Thymus (tissue), 14 donors: Measurements from ENCODE around the gene ANKRD28. TPM values are rescaled to one million over a fixed set of nuclear protein-coding genes. Genes with fewer than 3 reads are reported as not detected.
"Not testable (repeated sequence)": the region's sequence is repeated elsewhere in the genome, so short reads cannot be mapped to it uniquely, and the experiment has no call there.

ENCODE experiments used
- DNase-seq, 9 donors: peaks; one replicate each; pipeline ENCODE4 v3.0.0-alpha.2; 2013; ENCODE audit warnings: low spot score in 9 of 9, low read depth in 6 of 9, missing footprints in 1 of 9
- H3K27ac ChIP-seq, 2 donors: one replicate each; pipeline ENCODE4 v1.5.1; 2013; ENCODE audit warnings: control low read depth in 1 of 2, low read depth in 1 of 2, low read length in 1 of 2, mild to moderate bottlenecking in 1 of 2, moderate library complexity in 1 of 2
- H3K27me3 ChIP-seq, 2 donors: one replicate each; pipeline ENCODE4 v1.5.1; 2013; ENCODE audit warnings: low read length in 1 of 2; ENCODE audit not compliant: control insufficient read depth in 2 of 2, insufficient read depth in 1 of 2
- H3K36me3 ChIP-seq, 2 donors: one replicate each; pipeline ENCODE4 v1.5.1; 2013; ENCODE audit warnings: low read length in 1 of 2, mild to moderate bottlenecking in 1 of 2, moderate library complexity in 1 of 2; ENCODE audit not compliant: control insufficient read depth in 2 of 2, insufficient read depth in 2 of 2
- H3K4me1 ChIP-seq, 2 donors: one replicate each; pipeline ENCODE4 v1.5.1; 2013; ENCODE audit warnings: low read length in 2 of 2; ENCODE audit not compliant: control insufficient read depth in 2 of 2, insufficient read depth in 2 of 2
- H3K4me3 ChIP-seq, 2 donors: one replicate each; pipeline ENCODE4 v1.5.1; 2013; ENCODE audit warnings: low read length in 2 of 2, control low read depth in 1 of 2, mild to moderate bottlenecking in 1 of 2
- H3K9me3 ChIP-seq, 2 donors: one replicate each; pipeline ENCODE4 v1.5.1; 2013; ENCODE audit warnings: low read length in 1 of 2, mild to moderate bottlenecking in 1 of 2; ENCODE audit not compliant: control insufficient read depth in 2 of 2, insufficient read depth in 1 of 2
- WGBS: extraction: QIAGEN DNeasy Blood & Tissue Kit; methylation state at CpG from one replicate; pipeline ENCODE4 v1.1.7; 2013; 5-methylcytosine and 5-hydroxymethylcytosine counted together
- long read RNA-seq, 10 donors: transcript quantifications; one replicate each; lab custom pipeline, GENCODE V29; 2026
- polyA plus RNA-seq: library from polyadenylated mRNA; stranded (reverse); fragments of 200-250 nt; gene quantifications from one replicate; pipeline ENCODE4 v1.2.3, GENCODE V29; 2013
- total RNA-seq: library from RNA; stranded (reverse); fragments of 120-200 nt; gene quantifications from one replicate; pipeline ENCODE4 v1.2.4, GENCODE V29; 2013
- donor health status: healthy.

Gene ANKRD28
- total RNA-seq (27.1 TPM), polyA plus RNA-seq (26.5 TPM)
- long read RNA-seq, donor 1: 0 reads
- long read RNA-seq, donor 2, full-length matches to known transcripts: 3 of 8 reads
- long read RNA-seq, donor 2, partial matches to known transcripts: 5 of 8 reads
- long read RNA-seq, donor 2, other reads (novel, unspliced or antisense): 0 of 8 reads
- long read RNA-seq, donor 3: 0 reads
- long read RNA-seq, donor 4, partial matches to known transcripts: 0 of 1 reads
- long read RNA-seq, donor 4, other reads (novel, unspliced or antisense): 0 of 1 reads
- long read RNA-seq, donor 5, full-length matches to known transcripts: 2 of 2 reads
- long read RNA-seq, donor 5, partial matches to known transcripts: 0 of 2 reads
- long read RNA-seq, donor 5, other reads (novel, unspliced or antisense): 0 of 2 reads
- long read RNA-seq, donor 6, partial matches to known transcripts: 6 of 6 reads
- long read RNA-seq, donor 6, other reads (novel, unspliced or antisense): 0 of 6 reads
- long read RNA-seq, donor 7, full-length matches to known transcripts: 5 of 5 reads
- long read RNA-seq, donor 7, partial matches to known transcripts: 0 of 5 reads
- long read RNA-seq, donor 7, other reads (novel, unspliced or antisense): 0 of 5 reads
- long read RNA-seq, donor 8: 0 reads
- long read RNA-seq, donor 9: 0 reads
- long read RNA-seq, donor 10: 0 reads

- H3K36me3 ChIP-seq: no peaks in the 10 kb centered on the region
- WGBS: 1% methylated on average over 6 of the region's 6 CpGs
- peak in 8 of 9 donors; percentile 25 to 71 (median 41) for DNase-seq
- H3K4me3 ChIP-seq: peak within 1 kb of the TSS; percentile 35 to 36
- H3K27ac ChIP-seq: peak within 1 kb of the TSS; percentile 79 to 87
- no peaks in the 10 kb centered on the region for H3K27me3 ChIP-seq
- H3K4me1 ChIP-seq: peaks cover 7% of the 10 kb centered on the region in 2 donors
- no peaks in the 10 kb centered on the region for H3K9me3 ChIP-seq
Observed at GRCh38 chr3:15797642-15798303, at the start of gene ANKRD28. Gene ANKRD28, minus strand, starts transcription at chr3:15797979. Its CDS starts 1,458 bp downstream, at chr3:15796521.

- H3K36me3 ChIP-seq: peaks cover 0 to 3% of the 10 kb centered on the region in 2 donors
- H3K9me3 ChIP-seq: no peaks in the 10 kb centered on the region
- H3K27ac ChIP-seq: no peak overlapping the region
- H3K4me1 ChIP-seq: peaks cover 0 to 2% of the 10 kb centered on the region in 2 donors
- H3K4me3 ChIP-seq: no peak overlapping the region
- DNase-seq: no peak
- no peaks in the 10 kb centered on the region for H3K27me3 ChIP-seq
Observed at GRCh38 chr3:15847239-15847638, 49.5 kb upstream of the ANKRD28 start.

- Histone ChIP-seq H3K4me1 (peaks cover 0 to 2% of the 10 kb centered on the region in 2 donors), H3K9me3 (no peaks in the 10 kb centered on the region), H3K27ac (peak overlapping the region in 1 of 2 donors; percentile 18), H3K36me3 (peaks cover 0 to 3% of the 10 kb centered on the region in 2 donors), H3K4me3 (no peak overlapping the region), H3K27me3 (no peaks in the 10 kb centered on the region)
- no peak for DNase-seq
Observed at GRCh38 chr3:15846606-15847005, 48.8 kb upstream of the ANKRD28 start.

GRCh38 chr3:15845475-15845874, 47.7 kb upstream of the ANKRD28 start:
- 96% methylated on average over 3 of the region's 3 CpGs for WGBS
- H3K9me3 ChIP-seq: peaks cover 0 to 5% of the 10 kb centered on the region in 2 donors

GRCh38 chr3:15844889-15845288, 47.1 kb upstream of the ANKRD28 start:
- DNase-seq: no peak
- no peak overlapping the region for H3K4me3 ChIP-seq
- peaks cover 0 to 5% of the 10 kb centered on the region in 2 donors for H3K9me3 ChIP-seq
- no peak overlapping the region for H3K27ac ChIP-seq
- WGBS: 96% methylated on average over 3 of the region's 3 CpGs
- no peaks in the 10 kb centered on the region for H3K36me3 ChIP-seq
- peaks cover 0 to 2% of the 10 kb centered on the region in 2 donors for H3K4me1 ChIP-seq
- H3K27me3 ChIP-seq: no peaks in the 10 kb centered on the region

More at GRCh38 chr3:15845475-15845874, 47.7 kb upstream of the ANKRD28 start:
- Histone ChIP-seq H3K4me3 (no peak overlapping the region), H3K36me3 (peaks cover 0 to 3% of the 10 kb centered on the region in 2 donors), H3K4me1 (peaks cover 0 to 2% of the 10 kb centered on the region in 2 donors), H3K27ac (no peak overlapping the region), H3K27me3 (no peaks in the 10 kb centered on the region)
- no peak for DNase-seq

- not testable (repeated sequence) for H3K27ac ChIP-seq, DNase-seq
- WGBS: 98% methylated on average over 4 of the region's 4 CpGs
Observed at GRCh38 chr3:15841091-15841973, 43.6 kb upstream of the ANKRD28 start.

GRCh38 chr3:15839568-15839967, 41.8 kb upstream of the ANKRD28 start:
- WGBS: over 99% methylated on average over 2 of the region's 2 CpGs
- no peaks in the 10 kb centered on the region for H3K36me3 ChIP-seq
- no peaks in the 10 kb centered on the region for H3K4me1 ChIP-seq
- peaks cover 0 to 5% of the 10 kb centered on the region in 2 donors for H3K9me3 ChIP-seq
- no peak overlapping the region for H3K27ac ChIP-seq
- H3K27me3 ChIP-seq: no peaks in the 10 kb centered on the region
- no peak overlapping the region for H3K4me3 ChIP-seq
- DNase-seq: no peak

More at GRCh38 chr3:15841091-15841973, 43.6 kb upstream of the ANKRD28 start:
- not testable (repeated sequence) for H3K27me3 ChIP-seq, H3K4me1 ChIP-seq, H3K4me3 ChIP-seq, H3K9me3 ChIP-seq, H3K36me3 ChIP-seq

- no peaks in the 10 kb centered on the region for H3K27me3 ChIP-seq
- no peak overlapping the region for H3K27ac ChIP-seq
- DNase-seq: no peak
- WGBS: 92% methylated on average over 1 of the region's 1 CpG
- H3K36me3 ChIP-seq: no peaks in the 10 kb centered on the region
- no peak overlapping the region for H3K4me3 ChIP-seq
- H3K4me1 ChIP-seq: no peaks in the 10 kb centered on the region
- no peaks in the 10 kb centered on the region for H3K9me3 ChIP-seq
Observed at GRCh38 chr3:15831927-15832326, 34.1 kb upstream of the ANKRD28 start.
